Thyroid gland (tissue), 4 donors: ENCODE data around the gene PFAS. TPM values are rescaled to one million over a fixed set of nuclear protein-coding genes. Genes with fewer than 3 reads are reported as not detected.

Source experiments
- DNase-seq, 2 donors: peaks; one replicate each; pipeline ENCODE4 v3.0.0-alpha.2; 2019
- H3K27ac ChIP-seq, 3 donors: fragments of 200-600 bp; sonication (generic); 1 replicate in 2 of 3; 2 replicates in 1 of 3; pipeline ENCODE4 v1.5.1; 2016 to 2019; ENCODE audit warnings: mild to moderate bottlenecking in 1 of 3, moderate library complexity in 1 of 3
- H3K27me3 ChIP-seq: fragments of 200-600 bp; sonication (generic); one replicate; pipeline ENCODE4 v1.5.1; 2019
- H3K36me3 ChIP-seq, 2 donors: fragments of 200-600 bp; sonication (generic); one replicate each; pipeline ENCODE4 v1.5.1; 2016 to 2019
- H3K4me1 ChIP-seq, 2 donors: fragments of 200-600 bp; sonication (generic); one replicate each; pipeline ENCODE4 v1.5.1; 2017 to 2019
- H3K4me3 ChIP-seq, 3 donors: fragments of 200-600 bp; sonication (generic); replicated peaks in 1 of 3; 1 replicate in 2 of 3; 2 replicates in 1 of 3; pipeline ENCODE4 v1.5.1; 2016; ENCODE audit warnings: mild to moderate bottlenecking in 1 of 3
- H3K9me3 ChIP-seq: fragments of 200-600 bp; sonication (generic); one replicate; pipeline ENCODE4 v1.5.1; 2017
- CTCF ChIP-seq, 6 experiments: fragments of 200-600 bp in 3 of 6; fragments of 450-650 bp in 3 of 6; sonication (generic) in 3 of 6; IDR thresholded peaks; one replicate each; pipeline ENCODE4 v1.5.1; 2016 to 2019; ENCODE audit warnings: antibody characterized with exemption in 6 of 6, mild to moderate bottlenecking in 2 of 6, inconsistent platforms in 1 of 6, moderate library complexity in 1 of 6
- POLR2A ChIP-seq, 2 donors: fragments of 450-650 bp; IDR thresholded peaks; one replicate each; pipeline ENCODE4 v1.6.1; 2017; ENCODE audit warnings: antibody characterized with exemption in 2 of 2, mild to moderate bottlenecking in 2 of 2, moderate library complexity in 1 of 2
- WGBS, 2 donors: methylation state at CpG; one replicate each; pipeline ENCODE4 v1.1.5; 2017; 5-methylcytosine and 5-hydroxymethylcytosine counted together
- intact Hi-C: fragments of 100-400 bp; cut with DNase I; formaldehyde crosslinking; loops from one replicate; pipeline ENCODE4 v1.15.1; 2023
- total RNA-seq, 4 donors: library from RNA; depleted of rRNA; stranded (reverse); fragments of >200 nt; gene quantifications; one replicate each; pipeline ENCODE4 v1.2.3, GENCODE V29; 2016

PFAS gene
- total RNA-seq, 4 donors from 2014 or later, result 14.8 to 39.5 (median 18.3) TPM

GRCh38 chr17:8290043-8290442, 41.0 kb downstream of the PFAS start:
- H3K36me3 ChIP-seq, result no peaks in the 10 kb centered on the region
- H3K9me3 ChIP-seq, result no peaks in the 10 kb centered on the region
- intact Hi-C loops, result loop anchor here (10.0 kb wide), 2 partner anchors 65 to 105 kb away; no protein-coding TSS in a partner anchor
- no peak for TF ChIP-seq POLR2A (IDR thresholded peaks at IDR 0.05)
- TF ChIP-seq CTCF (IDR thresholded peaks at IDR 0.05), result no peak
- no peak overlapping the region for H3K4me3 ChIP-seq
- WGBS, 2 donors, result 57 to 66% methylated on average over 3 of the region's 3 CpGs
- no peak for DNase-seq
- H3K4me1 ChIP-seq, result peaks cover 17 to 34% of the 10 kb centered on the region in 2 donors
- H3K27me3 ChIP-seq, result no peaks in the 10 kb centered on the region
- H3K27ac ChIP-seq, result no peak overlapping the region

DNA sequence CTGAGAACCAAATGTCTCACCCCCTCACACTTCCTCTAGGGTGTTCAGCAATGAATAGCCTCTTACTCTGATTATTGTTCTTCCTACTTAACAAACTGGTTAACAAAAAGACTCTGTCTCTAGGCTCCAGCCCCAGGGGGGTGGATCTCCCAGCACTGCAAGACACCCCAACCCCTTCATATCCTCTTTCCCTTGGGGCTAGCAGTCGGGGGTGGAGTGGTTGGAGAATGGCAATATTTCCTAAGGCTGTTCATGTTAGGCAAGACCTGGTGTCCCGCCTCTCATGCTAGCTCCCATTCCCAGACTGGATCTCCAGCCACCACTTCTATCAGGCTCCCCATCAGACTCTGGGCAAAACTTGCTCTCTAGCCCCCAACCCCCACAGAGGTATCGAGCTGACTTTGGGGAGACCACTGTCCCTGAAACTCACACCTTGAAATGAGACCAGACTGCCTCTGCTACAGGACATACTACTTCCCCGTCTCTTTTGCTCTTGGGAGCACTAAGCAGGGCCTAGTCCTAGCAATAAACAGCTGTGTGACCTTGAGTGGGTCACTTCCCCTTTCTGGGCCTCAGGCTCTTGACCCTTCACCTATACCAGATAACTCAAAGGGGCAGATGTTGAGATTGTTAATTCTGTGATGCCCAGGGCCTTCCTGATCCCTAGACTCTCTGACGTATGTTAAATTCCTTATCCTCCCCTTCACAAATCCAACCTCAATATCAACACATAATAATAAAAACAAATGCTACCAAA, 43.7 kb downstream of the PFAS start:
- no peak for TF ChIP-seq POLR2A (IDR thresholded peaks at IDR 0.05)
- no peak for TF ChIP-seq CTCF (IDR thresholded peaks at IDR 0.05)
- Histone ChIP-seq H3K27me3 (no peaks in the 10 kb centered on the region), H3K27ac (no peak overlapping the region), H3K4me3 (no peak overlapping the region), H3K9me3 (no peaks in the 10 kb centered on the region), H3K4me1 (peaks cover 11 to 24% of the 10 kb centered on the region in 2 donors), H3K36me3 (no peaks in the 10 kb centered on the region)
- no peak for DNase-seq
- WGBS, 2 donors, result 89 to 91% methylated on average over 5 of the region's 5 CpGs
- intact Hi-C loops, result loop anchor here (10.0 kb wide), 2 partner anchors 68 to 108 kb away; no protein-coding TSS in a partner anchor

GRCh38 chr17:8294361-8294760, 45.3 kb downstream of the PFAS start:
- no peak overlapping the region for H3K27ac ChIP-seq
- peaks cover 7 to 17% of the 10 kb centered on the region in 2 donors for H3K4me1 ChIP-seq
- H3K36me3 ChIP-seq, result no peaks in the 10 kb centered on the region
- no peak overlapping the region for H3K4me3 ChIP-seq
- 91% methylated on average over 8 to 9 of the region's 9 CpGs for WGBS, 2 donors
- no peaks in the 10 kb centered on the region for H3K27me3 ChIP-seq
- TF ChIP-seq CTCF (IDR thresholded peaks at IDR 0.05) (no peak), POLR2A (IDR thresholded peaks at IDR 0.05) (no peak)
- DNase-seq, result no peak
- intact Hi-C loops, result loop anchor here (10.0 kb wide), 2 partner anchors 70 to 110 kb away; no protein-coding TSS in a partner anchor
- no peaks in the 10 kb centered on the region for H3K9me3 ChIP-seq

DNA sequence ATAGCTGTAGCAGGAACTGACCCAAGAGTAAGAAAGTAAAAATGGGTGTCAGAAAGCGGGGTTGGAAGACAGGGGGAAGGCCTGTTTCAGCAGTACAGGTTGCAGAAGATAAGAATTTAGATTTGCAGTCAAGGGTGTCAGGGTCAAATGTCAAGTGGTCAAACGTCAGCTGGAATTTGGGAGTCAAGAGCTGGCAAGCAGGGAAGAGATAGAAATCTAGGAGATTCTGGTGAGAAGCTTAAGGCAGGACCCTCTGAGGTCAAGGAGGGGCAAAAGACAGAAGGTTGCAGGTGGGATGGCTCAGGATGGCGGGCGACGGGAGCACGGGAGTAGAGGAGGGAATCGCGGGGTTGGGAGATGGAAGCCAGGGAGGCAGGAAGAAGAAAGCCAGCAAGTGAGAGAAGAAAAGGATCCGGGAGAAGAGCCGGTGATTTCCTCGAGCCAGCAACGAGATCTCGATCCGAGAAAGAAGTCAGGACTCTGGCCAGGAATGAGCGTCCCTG, 45.8 kb downstream of the PFAS start:
- intact Hi-C loops, result loop anchor here (10.0 kb wide), 2 partner anchors 70 to 110 kb away; no protein-coding TSS in a partner anchor
- H3K4me3 ChIP-seq, result peak overlapping the region in 2 of 3 donors; percentile 32 to 45
- H3K9me3 ChIP-seq, result no peaks in the 10 kb centered on the region
- H3K36me3 ChIP-seq, result no peaks in the 10 kb centered on the region
- H3K4me1 ChIP-seq, result peaks cover 3 to 12% of the 10 kb centered on the region in 2 donors
- WGBS, 2 donors, result 8 to 9% methylated on average over 15 of the region's 15 CpGs
- no peak for DNase-seq
- H3K27me3 ChIP-seq, result no peaks in the 10 kb centered on the region
- TF ChIP-seq CTCF (IDR thresholded peaks at IDR 0.05), result no peak
- TF ChIP-seq POLR2A (IDR thresholded peaks at IDR 0.05), result no peak
- peak overlapping the region; percentile 79 to 92 (median 92) for H3K27ac ChIP-seq

DNA sequence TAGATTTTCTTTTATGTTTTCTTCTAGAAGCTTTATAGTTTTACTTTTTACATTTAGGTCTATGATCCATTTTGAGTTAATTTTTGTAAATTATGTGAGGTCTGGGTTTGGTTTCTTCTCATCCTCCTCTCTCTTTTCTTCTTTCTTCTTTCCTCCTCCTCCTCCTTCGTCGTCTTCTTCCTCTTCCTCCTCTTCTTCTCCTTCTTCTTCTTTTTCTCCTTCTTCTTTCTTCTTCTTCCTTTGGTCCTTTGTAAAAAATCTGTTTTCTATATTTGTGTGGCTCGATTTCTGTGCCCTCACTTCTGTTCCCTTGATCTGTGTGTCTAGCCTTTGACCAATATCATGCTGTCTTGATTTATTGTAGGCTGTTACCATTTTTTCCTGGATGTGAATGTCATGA, 51.1 kb downstream of the PFAS start:
- H3K36me3 ChIP-seq, result no peaks in the 10 kb centered on the region
- H3K27me3 ChIP-seq, result no peaks in the 10 kb centered on the region
- DNase-seq, result no peak
- TF ChIP-seq POLR2A (IDR thresholded peaks at IDR 0.05) (no peak), CTCF (IDR thresholded peaks at IDR 0.05) (no peak)
- peaks cover 0 to 4% of the 10 kb centered on the region in 2 donors for H3K4me1 ChIP-seq
- H3K9me3 ChIP-seq, result no peaks in the 10 kb centered on the region
- WGBS, 2 donors, result 64% methylated on average over 3 of the region's 3 CpGs
- intact Hi-C loops, result loop anchor here (5.0 to 10.0 kb wide), 2 partner anchors 48 to 225 kb away; no protein-coding TSS in a partner anchor
- H3K4me3 ChIP-seq, result no peak overlapping the region
- H3K27ac ChIP-seq, result no peak overlapping the region
